ENCODE measurements around the gene PRKRIP1.
"Not testable (repeated sequence)": the region's sequence is repeated elsewhere in the genome, so short reads cannot be mapped to it uniquely, and the experiment has no call there.

Gene PRKRIP1

DNA sequence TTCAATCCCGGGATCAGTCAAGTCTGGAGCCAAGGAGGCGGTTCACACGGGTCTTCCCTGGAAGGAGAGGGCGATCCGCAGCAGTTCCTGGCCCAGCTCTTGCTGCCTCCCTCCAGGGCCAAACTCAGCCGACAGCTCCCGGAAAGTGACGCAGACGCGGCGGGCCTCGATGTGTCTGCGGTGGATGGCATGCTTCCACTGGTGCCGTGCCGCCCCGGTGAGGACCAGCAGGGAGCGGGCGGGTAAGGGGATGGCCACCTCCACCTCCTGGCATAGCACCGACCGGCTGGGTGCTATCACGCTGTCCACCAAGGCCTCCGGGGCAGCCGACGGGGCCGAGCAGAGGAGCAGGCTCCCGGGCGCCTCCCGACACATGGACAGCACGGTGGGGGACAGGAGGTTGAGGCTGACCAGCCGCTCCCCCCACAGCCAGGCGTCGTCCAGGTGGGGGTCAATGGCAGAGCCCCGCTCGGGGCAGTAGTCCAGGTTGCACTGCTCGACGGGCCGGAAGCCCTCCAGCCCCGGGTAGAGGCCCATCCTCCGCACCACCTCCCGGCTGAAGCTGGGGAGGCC is 61.3 kb downstream of the PRKRIP1 start:
- no peak for DNase-seq (ENCODE audit: low read depth)

DNA sequence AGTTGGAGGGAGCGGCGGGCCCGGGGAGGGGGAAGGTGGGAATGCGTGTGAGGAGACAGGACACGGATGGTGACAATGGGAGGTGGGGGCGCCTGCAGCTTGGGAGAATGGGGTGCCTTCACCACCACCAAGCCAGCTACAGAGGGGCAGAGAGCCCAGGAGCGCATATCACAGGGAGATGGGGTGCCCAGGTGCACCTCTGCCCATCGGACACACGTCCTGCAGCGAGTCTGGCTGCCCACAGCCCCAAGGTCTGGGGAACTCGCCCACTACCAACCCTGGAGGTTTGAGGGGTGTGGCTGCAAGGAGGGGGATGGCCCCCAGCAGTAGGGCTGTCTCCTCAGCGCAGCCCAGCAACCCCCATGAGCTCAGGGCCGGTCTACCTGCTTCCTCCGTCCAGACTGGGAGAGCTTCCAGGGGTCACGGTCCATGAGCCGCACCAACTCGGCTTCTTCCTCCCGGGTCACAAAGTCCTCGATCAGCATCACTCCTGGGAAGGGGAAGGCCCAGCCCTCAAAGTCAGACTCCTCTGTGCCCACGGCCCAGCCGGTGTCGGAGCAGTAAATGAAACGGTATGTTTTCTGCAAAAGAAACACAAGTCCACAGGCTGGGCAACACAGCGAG is 63.2 kb downstream of the PRKRIP1 start:
- DNase-seq (ENCODE audit: low read depth) = no peak

DNA sequence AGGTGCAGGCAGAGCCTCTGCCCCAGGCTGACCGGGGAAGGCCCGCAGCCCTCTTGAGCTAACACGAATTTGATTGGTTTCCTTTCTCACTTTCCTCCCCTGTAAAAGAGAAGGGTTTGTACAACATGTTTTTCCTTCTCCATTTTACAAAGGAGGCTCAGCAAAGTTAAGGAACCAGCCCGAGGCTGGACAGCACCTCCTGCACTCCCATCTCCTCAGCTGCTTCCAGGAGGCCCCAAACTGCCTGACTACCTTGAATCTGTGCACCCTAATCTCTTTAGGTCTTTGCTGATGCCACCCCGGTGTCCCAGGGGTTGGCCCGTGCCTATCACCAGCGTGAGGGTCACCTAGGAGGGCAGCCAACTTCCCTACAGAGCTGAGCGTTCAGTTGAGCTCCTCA is 64.3 kb downstream of the PRKRIP1 start:
- no peak for DNase-seq (ENCODE audit: low read depth)

DNA sequence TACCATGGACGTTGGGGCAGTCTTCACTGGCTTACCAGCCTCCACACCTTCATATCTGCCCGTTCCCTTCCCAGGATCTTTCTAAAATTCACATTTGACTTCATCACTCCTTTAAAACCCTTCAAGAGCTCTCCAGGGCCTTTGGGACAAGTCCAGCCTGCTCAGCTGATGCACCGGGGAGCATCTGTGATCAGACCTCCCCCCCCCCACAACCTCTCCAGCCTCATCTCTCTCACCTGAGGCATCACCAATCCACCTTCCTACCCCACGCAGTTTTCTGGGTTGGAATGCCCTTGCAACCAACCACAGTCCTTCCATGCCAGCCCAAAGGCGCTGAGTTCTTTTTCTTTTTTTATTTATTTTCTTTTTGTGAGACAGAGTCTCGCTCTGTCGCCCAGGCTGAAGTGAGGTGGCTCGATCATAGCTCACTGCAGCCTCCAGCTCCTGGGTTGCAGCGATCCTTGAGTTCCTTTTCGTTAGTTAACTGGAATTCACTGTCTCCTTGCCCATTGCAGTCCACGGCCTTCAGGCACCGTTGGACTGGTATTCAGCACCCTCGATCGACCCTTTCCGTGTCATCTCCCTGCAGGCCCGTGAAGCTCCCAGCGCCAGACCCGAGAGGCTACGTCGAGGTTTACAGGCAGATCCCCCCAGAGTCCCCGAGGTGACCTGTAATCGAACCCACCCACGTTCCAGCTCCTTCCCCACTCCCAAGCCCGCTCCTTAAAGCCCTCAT is 67.8 kb downstream of the PRKRIP1 start:
- DNase-seq (ENCODE audit: low read depth) = no peak

DNA sequence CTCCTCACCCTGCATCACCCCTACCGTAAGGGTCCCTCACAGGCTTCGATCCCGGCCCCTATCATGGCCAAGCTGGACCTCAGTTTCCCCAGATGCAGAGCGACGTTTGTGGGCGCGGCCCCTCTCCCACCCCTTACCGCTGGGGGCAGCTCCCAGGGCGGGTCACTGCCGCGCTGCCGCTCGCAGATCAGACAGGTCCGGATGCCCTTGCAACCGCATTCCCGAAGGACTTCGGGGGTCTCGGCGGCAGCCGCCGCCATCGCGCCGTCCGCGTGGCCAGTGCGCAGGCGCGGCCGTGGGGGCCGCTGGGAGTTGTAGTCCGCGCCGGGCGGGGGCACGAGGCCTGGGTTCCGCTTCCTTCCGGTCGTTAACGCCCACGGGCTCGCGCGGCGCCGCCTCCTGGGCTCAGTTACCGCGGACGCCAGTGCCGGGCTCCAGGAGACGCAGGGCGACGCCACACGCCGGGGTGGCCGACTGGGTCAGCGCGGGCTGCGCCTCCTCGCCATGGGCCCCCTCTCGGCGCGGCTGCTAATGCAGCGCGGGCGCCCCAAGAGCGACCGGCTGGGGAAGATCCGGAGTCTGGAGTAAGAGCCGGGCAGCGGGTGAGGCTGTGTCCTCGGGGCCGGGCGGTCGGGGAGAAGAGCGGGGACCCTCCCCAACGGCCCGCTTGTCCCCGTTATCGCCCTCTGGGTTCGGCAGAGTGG is 68.6 kb downstream of the PRKRIP1 start, which contains the start of the genes ALKBH4 and LRWD1:
Gene ALKBH4 (minus strand): TSS at position 287 of the 704 bp plus-strand sequence. CDS start 27 bp downstream, at position 260.
Gene LRWD1 (plus strand): TSS at position 408 of the 704 bp plus-strand sequence. CDS start 97 bp downstream, at position 505.
- DNase-seq (ENCODE audit: low read depth) = peak; percentile 90

DNA sequence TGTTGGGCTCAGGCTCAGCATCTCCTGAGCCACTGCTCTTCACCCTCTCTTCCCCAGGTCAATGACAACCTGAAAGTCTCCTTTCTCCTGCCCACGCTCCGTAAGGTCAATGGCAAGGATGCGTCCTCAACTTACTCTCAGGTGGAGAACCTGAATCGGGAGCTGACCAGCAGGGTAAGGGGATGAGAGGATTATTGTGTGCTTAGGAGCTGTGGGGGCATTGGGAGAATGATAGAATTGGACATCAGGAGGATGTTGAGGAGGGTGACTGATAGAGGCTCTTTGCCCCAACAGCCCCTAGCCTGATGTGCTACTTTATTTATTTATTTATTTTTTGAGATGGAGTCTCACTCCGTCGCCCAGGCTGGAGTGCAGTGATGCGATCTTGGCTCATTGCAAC is 69.9 kb downstream of the PRKRIP1 start:
- no peak for DNase-seq (ENCODE audit: low read depth)

DNA sequence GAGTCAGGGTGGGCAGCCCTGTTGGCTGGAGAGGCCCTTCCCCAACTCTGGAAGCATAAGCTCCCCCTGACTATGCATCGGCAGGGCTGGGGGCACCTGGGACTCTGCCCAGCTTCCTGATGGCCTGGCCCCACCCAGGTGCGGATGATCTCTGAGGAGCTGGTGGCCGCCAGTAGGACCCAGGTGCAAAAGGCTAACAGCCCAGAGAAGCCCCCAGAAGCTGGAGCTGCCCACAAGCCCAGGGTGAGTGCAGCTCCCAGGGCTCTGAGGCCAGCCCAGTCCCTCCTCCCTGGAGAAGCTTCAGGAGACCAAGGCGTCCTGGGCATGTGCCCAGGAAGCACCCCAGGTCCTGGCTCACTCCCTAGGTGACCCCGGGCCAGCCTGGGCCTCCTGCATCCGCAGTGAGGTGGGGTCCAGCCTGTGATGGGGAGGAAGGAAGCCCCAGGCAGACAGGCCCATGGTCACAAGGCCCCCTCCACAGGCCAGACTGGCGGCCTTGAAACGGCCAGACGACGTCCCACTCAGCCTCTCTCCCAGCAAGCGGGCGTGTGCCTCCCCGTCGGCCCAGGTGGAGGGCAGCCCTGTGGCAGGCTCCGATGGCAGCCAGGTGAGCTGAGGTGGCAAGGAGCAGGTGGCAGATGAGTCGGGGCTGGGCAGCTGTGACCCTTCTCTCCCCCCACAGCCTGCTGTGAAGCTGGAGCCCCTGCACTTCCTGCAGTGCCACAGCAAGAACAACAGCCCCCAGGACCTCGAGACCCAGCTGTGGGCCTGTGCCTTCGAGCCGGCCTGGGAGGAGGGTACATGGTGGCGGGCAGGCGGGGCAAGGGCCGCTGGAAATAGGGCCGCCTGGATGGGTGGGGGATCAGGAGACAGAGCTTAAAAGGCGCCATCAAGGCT is 71.7 kb downstream of the PRKRIP1 start:
- DNase-seq (ENCODE audit: low read depth) = no peak

DNA sequence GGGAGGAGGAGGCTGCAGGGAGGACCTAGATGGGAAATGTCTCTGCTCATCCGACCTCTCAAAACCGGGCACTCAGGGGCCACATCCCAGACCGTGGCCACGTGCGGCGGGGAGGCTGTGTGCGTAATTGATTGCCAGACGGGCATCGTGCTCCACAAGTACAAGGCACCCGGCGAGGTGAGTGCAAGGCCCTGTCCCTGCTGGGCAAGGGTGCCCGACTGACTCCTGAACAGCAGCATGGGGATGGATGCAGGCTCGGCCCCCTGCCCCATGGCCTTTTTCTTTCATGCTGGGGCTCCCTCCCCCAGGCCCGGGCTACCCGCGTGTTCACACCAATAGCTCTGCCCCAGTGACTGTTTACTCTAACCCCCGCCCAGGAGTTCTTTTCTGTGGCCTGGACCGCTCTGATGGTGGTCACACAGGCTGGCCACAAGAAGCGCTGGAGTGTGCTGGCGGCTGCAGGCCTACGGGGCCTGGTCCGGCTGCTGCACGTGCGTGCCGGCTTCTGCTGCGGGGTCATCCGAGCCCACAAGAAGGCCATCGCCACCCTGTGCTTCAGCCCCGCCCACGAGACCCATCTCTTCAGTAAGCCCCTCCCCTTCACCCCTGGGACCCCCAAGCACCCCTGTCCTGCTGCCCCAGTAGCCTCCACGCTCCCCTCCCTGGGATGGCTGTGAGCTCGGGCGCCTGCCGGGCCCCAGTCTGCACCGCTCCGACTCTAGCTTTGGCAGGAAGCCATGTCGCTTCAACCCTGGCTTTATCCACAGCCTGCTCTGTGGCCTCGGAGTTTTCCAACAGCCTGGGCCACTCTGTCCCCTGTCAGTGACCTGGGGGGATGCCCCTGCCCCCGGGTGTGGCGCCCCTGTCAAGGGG is 72.6 kb downstream of the PRKRIP1 start:
- DNase-seq (ENCODE audit: low read depth) = no peak

DNA sequence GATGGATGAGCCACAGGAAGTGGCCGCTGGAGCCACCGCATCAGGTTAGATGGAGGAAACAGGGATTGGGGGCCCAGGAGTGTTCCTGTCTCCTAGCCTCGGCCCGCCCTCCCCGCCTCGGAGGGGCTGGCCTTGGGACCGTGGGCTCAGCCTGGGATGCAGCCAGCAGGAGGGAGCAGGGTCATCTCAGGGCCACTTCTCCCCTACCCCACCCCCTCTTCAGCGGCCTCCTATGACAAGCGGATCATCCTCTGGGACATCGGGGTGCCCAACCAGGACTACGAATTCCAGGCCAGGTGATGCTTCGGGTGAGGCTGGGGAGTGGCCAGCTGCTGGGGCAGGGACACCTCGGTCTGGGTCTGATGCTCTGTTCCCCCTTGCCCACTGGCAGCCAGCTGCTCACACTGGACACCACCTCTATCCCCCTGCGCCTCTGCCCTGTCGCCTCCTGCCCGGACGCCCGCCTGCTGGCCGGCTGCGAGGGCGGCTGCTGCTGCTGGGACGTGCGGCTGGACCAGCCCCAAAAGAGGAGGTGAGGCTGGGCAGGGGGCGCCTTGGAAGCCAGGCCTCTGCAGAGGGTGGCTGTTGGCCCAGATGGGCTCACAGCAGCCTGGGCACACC is 73.3 kb downstream of the PRKRIP1 start:
- no peak for DNase-seq (ENCODE audit: low read depth)

DNA sequence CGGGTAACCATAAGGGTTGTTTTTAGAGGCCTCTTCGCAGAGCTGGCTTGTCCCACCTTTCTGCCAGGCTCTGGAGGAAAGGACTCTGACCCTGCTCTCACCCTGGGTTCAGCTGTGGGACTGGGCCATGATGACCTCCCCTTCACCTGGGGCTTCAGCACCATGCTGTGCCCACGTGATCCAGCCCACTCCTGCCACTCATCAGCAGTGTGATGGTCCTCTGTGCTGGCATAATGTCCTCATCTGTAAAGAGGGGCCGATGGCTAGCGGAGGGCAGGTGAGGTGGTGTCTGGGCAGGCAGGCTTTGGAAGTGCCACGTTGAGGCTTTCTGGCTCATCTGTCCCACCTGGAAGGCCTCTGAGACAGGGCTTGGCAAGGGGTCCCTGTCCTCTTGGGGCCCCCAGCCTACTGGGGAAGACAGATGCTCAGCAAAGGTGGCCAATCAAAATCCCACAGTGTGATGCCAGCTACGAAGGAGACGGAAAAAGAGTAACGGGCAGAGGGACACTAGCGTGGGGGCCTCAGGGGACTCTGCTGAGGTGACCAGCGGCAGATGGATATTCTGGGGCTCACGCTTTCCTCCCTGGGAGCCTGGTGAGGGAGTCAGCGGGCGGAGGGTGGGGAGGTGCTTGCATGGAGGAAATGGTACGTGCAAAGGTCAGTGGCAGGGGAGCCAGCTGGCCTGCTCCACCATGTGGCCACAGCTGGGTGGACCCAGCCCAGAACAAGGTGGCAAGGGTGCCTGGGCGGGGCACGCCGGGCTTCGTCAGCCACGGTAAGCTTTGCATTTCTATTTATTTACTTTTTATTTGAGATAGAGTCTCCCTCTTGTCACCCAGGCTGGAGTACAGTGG is 74.0 kb downstream of the PRKRIP1 start:
- no peak for DNase-seq (ENCODE audit: low read depth)

DNA sequence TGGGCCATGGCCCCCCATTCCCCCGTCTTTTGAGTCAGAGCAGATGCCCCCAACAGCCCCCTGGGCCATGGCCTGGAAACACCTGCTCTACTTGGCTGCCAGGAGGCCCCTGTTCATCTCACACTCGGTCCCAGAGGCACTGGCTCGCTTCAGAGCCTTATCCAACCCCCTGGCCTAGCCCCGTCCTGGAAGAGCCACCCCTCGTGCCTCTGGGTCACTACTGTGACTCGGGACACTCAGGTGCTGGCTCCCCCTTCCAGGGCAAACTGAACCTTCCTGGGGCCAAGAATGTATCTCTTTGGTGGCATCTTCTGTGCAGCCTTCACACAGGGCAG is 75.6 kb downstream of the PRKRIP1 start:
- no peak for DNase-seq (ENCODE audit: low read depth)

DNA sequence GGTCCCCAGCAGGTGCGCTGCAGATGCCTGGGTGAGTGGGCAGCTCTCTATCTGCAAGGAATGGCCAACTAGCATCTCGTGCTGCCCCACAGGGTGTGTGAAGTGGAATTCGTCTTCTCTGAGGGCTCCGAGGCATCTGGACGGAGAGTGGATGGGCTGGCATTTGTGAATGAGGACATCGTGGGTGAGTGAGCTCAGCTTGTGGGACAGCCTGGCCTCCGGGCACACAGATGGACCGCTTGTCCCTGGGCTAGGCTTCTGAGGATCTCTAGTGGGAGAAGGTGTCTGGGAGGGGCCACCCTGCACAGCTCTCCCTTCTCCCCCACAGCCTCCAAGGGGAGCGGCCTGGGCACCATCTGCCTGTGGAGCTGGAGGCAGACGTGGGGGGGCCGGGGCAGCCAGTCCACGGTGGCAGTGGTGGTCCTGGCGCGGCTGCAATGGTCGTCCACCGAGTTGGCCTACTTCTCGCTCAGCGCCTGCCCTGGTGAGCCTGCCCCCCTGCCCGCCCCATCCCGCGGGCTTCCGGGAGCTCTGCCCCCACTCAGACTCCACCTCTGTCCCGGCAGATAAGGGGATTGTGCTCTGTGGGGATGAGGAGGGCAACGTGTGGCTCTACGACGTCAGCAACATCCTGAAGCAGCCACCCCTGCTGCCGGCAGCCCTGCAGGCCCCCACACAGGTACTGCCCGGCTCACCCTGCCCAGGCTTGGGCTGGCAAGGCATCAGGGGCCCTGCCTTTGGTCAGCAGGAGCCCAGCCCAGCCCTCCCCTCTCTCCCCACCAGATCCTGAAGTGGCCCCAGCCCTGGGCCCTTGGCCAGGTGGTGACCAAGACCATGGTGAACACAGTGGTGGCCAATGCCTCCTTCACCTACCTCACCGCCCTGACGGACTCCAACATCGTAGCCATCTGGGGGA is 76.2 kb downstream of the PRKRIP1 start:
- DNase-seq (ENCODE audit: low read depth) = no peak

DNA sequence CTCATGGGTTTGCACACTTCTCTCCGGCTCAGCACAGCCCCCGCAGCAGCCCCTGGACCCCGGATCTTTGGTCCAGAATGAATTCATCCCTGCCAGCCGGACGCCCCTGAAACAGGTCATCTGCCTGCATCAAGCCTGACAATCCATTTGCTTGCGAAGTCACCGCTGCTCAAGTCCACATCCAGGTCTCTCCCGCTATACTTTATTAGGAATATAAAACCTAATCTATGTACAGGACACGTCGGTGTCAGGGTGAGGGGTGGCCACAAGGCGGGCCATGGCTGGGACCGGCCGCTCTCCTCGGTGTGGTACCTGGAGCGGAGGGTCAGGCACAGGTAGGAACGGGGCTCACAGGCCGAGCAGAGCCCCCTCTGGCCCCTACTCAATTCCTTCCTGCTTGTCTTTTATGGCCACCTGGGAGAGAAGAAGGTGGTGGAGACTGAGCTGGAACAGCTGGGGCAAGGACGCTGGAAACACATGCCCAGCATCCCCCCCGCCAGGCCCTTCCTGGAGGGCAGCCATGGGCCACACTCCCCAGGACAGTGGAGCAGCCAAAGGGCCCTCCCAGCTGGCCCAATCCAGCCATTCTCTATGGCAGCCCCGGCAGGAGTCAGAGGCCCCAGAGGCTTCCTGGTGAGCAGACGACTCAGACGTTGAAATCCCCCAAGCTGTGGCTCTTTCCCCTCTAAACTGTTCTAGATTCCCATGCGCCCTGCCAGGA is 77.3 kb downstream of the PRKRIP1 start:
- no peak for DNase-seq (ENCODE audit: low read depth)

DNA sequence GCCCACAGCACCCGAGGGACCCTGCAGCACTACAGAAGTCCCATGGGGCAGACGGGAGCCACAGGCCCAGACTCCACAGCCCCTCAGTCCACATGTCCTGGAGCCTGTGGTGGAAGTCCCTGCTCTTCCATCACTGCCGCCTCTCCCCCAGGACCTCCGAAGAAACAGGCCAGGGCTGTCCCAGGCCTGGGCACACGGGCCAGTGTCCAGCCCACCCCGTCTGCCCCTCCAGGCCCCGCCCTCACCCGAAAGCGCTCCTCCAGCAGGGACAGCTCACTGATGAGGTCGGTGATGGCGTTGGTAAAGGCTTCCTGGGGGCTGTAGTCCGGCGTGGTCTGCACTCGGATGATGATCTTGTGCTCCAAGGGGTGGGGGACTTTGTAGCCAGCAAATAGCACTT is 78.0 kb downstream of the PRKRIP1 start:
- DNase-seq (ENCODE audit: low read depth) = not testable (repeated sequence)

DNA sequence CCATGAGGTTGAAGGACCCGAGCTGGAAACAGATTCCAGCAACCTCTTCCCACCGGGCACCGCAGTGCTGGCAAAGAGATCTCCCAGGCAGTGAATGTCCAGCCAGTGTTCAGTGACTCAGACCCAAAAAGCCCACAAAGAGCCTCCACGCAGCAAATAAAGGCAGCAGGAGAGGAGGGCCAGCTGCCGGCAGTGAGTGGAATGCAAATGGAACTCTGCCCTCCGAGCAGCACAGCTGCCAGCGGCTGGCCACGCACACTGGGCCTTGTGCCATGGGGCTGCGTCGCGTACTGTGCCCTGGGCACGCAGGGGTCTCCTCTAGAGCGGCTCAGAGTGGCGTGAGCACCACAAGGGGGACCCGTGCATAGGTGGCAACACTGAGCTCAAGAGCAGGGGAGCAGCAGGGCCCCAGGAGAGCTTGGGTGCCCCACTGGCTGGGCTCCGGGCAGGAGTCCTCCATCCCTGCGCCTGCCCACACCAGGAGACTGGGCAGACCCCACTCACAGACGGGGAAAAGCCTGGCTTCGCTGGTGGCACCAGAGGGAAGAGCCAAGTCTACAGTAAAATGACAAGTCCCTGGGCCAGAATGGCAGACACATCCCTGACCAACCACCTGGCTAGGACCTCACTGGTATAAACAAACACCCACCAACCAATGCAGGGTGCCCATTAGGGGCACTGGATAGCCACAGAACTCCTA is 78.7 kb downstream of the PRKRIP1 start:
- not testable (repeated sequence) for DNase-seq (ENCODE audit: low read depth)
